ENCODE results near the gene TAGLN3.

The TAGLN3 gene

DNA sequence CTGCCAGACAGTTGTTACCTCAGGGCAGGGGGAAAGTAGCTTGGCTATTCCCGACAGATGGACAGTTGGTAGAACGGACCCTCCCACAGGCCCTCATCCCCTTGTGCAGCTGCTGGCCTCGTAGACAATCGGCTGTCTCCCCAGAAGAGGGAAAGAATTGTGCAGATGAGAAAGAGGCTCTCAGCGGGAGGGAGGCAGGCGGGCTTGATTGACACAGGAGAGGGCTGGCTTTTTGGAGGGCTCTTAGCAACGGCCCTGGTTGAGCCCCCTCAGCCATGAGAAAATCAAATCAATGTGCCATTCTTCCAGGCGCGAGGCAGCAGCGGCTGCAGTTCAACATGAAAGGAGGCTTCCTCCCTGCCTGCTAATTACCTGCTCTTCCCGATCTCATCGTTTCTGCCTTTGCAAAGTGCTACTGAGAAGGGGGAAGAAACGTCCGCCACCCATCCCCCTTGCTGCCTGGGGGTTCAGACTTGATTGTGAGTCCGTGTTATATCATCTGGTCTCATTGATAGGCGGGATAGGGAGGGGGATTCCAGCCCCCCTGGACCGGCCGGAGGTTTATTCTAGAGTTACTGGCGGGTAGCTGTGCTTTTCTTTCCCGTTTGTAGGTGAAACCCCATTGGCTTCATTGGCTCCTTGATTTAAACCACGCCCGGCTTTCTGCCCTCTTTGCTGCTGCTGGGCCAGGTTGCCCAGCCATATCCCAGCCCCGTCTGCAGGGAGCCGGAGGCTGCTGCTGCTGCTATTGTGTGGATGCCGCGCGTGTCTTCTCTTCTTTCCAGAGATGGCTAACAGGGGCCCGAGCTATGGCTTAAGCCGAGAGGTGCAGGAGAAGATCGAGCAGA, at the start of gene TAGLN3:
TSS of gene TAGLN3 (plus strand) at position 287 of the 848 bp plus-strand sequence. CDS start at position 788, 501 bp downstream.
- Histone ChIP-seq H3K27me3 (peaks cover 48% of the 10 kb centered on the region), H3K9me3 (no peaks in the 10 kb centered on the region), H3K4me3 (0 out of 2 replicates have a peak within 1 kb of the TSS, but pooled peaks have one; percentile 6), H3K9ac (no peak within 1 kb of the TSS), H3K27ac (no peak within 1 kb of the TSS), H3K36me3 (no peaks in the 10 kb centered on the region), H3K4me1 (peaks cover 14% of the 10 kb centered on the region), H3K4me2 (peak within 1 kb of the TSS; percentile 31), H4K20me1 (peaks cover 10% of the 10 kb centered on the region; the same call in 1 of the 2 replicates)
- no peak for TF ChIP-seq Cebpa-rat (IDR thresholded peaks at IDR 0.05)

DNA sequence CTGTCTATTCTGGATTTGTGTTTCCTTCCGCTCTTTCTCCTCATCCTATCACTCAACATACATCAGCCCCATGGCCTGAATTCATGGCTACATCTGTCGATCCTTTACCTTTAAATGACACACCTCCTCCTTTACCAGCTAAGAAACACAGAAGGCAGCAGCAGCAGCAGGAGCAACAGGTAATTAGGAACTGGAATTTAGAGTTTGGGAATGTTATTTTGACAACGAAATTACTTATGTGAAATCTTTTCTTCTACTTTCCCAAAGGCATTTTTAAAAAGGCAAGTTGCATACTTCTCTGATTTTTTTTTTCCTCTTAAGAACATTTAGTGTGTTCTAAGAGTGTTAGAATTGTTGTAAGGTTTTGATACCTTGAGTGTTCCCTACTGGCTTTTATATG, 49.0 kb upstream of the TAGLN3 start:
- Histone ChIP-seq H3K9me3 (no peaks in the 10 kb centered on the region), H3K4me3 (no peak overlapping the region), H4K20me1 (no peaks in the 10 kb centered on the region), H3K27me3 (no peaks in the 10 kb centered on the region), H3K4me1 (no peaks in the 10 kb centered on the region), H3K9ac (no peak overlapping the region), H3K4me2 (no peak overlapping the region), H3K27ac (no peak overlapping the region), H3K36me3 (peaks cover 15% of the 10 kb centered on the region; the same call in 1 of the 2 replicates)
- TF ChIP-seq Cebpa-rat (IDR thresholded peaks at IDR 0.05), result no peak

DNA sequence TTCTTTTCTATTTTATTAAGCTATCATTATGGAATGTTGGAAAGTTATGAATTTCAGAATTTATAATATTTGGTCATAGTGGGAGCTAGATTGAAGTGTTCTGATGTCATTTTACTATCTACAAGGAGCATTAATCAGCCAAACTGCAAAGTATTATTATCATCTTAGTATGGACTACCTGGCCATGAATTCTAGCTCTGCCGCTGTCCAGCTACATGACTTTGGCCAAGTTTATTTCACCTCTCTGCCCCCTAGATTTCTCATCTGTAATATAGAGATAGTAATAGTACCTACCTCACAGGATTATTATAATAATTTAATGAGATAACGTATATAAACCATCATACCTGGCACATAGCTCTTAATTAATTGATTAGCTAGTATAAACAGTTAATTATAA, 47.7 kb upstream of the TAGLN3 start:
- no peak for TF ChIP-seq Cebpa-rat (IDR thresholded peaks at IDR 0.05)
- Histone ChIP-seq H3K4me1 (no peaks in the 10 kb centered on the region), H3K9me3 (no peaks in the 10 kb centered on the region), H3K4me3 (no peak overlapping the region), H3K4me2 (no peak overlapping the region), H3K9ac (no peak overlapping the region), H3K36me3 (peaks cover 15% of the 10 kb centered on the region; the same call in 1 of the 2 replicates), H4K20me1 (no peaks in the 10 kb centered on the region), H3K27me3 (no peaks in the 10 kb centered on the region), H3K27ac (no peak overlapping the region)

DNA sequence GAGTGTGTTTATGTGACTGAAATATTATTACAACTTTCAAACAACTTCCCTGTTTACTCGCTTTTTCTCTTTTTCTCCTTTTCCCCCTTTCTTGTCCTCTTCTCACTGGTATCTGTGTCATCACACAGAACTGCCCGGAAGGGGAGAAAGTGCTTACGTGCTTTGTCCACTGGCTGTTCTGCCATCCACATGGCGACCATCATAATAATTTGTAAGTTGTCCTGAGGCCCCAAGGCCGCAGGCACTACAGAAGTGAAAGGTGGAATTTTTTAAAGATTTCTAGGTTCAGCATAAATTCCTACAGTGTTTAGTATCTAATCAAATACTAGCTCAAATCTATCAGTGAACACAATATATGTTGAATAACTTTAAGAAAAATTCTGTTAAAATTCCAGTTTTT, 46.6 kb upstream of the TAGLN3 start:
- Histone ChIP-seq H3K9ac (no peak overlapping the region), H3K27ac (no peak overlapping the region), H3K4me3 (no peak overlapping the region), H3K4me1 (no peaks in the 10 kb centered on the region), H3K9me3 (no peaks in the 10 kb centered on the region), H3K4me2 (no peak overlapping the region), H3K36me3 (peaks cover 15% of the 10 kb centered on the region; the same call in 1 of the 2 replicates), H4K20me1 (no peaks in the 10 kb centered on the region), H3K27me3 (no peaks in the 10 kb centered on the region)
- TF ChIP-seq Cebpa-rat (IDR thresholded peaks at IDR 0.05), result no peak

DNA sequence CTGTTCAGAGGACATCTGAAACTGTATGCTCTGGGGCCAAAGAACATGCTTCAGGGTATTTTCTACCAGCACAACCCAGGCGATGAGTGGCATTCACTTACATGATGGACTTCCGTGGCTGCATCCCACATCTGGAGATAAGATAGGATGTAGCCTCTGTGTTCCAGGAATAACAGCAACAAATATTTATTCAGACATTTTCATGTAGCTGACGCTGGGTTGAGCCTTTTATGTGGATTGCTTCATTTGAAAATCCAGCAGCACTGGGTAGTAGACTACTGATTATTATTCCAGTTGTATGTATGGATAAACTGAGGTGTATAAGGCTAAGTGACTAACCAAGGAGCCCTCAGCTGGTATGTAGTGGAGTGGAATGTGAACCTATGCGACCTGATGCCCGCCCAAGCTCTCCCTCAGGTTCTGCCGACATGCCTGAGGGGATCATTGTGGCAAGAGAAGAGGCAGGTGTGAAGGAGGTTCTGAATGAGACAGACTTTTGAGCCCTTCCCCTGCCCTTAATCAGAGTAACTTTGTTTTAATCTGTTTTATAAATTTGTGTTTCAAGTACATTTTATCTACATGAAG, 45.8 kb upstream of the TAGLN3 start:
- Histone ChIP-seq H3K36me3 (peaks cover 15% of the 10 kb centered on the region; the same call in 1 of the 2 replicates), H4K20me1 (no peaks in the 10 kb centered on the region), H3K27me3 (no peaks in the 10 kb centered on the region), H3K27ac (no peak overlapping the region), H3K4me2 (no peak overlapping the region), H3K9me3 (no peaks in the 10 kb centered on the region), H3K4me3 (no peak overlapping the region), H3K4me1 (no peaks in the 10 kb centered on the region), H3K9ac (no peak overlapping the region)
- TF ChIP-seq Cebpa-rat (IDR thresholded peaks at IDR 0.05), result no peak

DNA sequence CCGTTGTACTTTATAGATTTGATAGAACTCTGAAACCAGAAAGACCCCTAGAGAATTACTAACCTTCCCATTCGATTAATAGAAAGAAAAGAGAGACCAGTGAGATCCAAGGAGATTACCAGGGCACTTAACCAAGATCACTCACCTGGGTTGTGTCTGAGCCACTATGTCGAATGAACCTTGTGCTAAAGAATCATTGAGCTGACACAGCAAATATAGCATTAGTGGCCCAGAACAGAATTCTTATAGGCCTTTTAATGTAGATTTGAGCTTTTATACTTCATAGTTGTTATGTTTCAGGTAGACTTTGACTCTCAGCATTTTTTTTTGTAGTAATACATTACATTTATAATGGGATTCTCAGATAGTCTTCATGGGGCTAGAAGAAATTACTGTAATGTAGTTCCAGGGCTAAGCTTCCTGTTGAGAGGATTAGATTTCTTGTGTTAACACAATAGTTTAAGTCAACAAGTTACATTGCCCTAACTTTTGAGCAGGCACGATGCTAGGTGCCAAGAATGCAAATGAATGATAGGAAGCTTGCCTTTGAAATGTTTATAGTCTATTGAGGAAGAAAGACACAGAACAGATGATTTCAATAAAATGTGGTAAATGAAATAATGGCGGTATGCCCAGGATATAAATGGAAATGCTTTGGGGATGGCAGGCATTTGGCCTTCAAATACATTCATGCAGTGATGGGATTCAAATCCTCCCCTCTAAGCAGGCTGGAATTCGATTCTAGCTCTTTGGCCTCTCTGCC, 44.3 kb upstream of the TAGLN3 start:
- Histone ChIP-seq H3K4me2 (no peak overlapping the region), H3K4me1 (no peaks in the 10 kb centered on the region), H3K36me3 (peaks cover 15% of the 10 kb centered on the region; the same call in 1 of the 2 replicates), H4K20me1 (no peaks in the 10 kb centered on the region), H3K9me3 (no peaks in the 10 kb centered on the region), H3K9ac (no peak overlapping the region), H3K27ac (no peak overlapping the region), H3K27me3 (no peaks in the 10 kb centered on the region), H3K4me3 (no peak overlapping the region)
- TF ChIP-seq Cebpa-rat (IDR thresholded peaks at IDR 0.05), result no peak

DNA sequence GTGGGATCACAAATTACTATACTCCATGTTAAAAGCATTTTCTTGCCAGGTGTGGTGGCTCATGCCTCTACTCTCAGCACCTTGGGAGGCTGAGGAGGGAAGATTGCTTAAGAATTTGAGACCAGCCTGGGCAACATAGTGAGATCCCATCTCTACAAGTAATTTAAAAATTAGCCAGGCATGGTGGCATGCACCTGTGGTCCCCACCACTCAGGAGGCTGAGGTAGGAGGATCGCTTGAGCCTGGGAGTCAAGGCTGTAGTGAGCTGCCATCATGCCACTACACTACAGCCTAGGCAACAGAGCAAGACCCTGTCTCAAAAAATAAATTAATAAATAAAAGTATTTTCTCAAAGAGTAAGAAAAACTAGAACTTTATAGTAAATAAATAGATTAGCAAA, 42.8 kb upstream of the TAGLN3 start:
- no peak overlapping the region for H3K4me3 ChIP-seq
- H4K20me1 ChIP-seq, result no peaks in the 10 kb centered on the region
- no peaks in the 10 kb centered on the region for H3K4me1 ChIP-seq
- H3K9ac ChIP-seq, result no peak overlapping the region
- no peak overlapping the region for H3K4me2 ChIP-seq
- H3K27me3 ChIP-seq, result no peaks in the 10 kb centered on the region
- no peaks in the 10 kb centered on the region for H3K9me3 ChIP-seq
- no peak for TF ChIP-seq Cebpa-rat (IDR thresholded peaks at IDR 0.05)
- H3K27ac ChIP-seq, result no peak overlapping the region
- peaks cover 15% of the 10 kb centered on the region; the same call in 1 of the 2 replicates for H3K36me3 ChIP-seq

DNA sequence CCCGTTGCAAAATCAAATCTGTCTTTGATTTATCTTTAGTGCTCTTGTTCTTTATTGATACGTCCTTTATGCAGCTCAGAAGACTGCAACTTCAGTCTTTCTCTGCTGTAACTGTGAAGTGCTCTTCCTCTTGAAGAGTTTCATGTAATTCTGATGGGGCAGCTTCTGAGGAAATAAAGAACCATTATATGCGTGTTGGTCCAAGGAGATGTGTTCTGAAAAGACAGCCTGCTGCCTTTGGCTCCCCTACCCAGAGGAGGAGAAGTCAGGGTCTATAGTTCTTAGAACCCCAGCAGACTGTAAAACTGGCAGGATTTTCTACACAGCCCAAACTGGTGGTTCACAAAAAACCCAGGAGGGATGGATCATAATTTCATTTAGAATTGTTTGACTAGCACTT, 42.3 kb upstream of the TAGLN3 start:
- H3K36me3 ChIP-seq, result peaks cover 15% of the 10 kb centered on the region; the same call in 1 of the 2 replicates
- H3K27ac ChIP-seq, result no peak overlapping the region
- no peak overlapping the region for H3K9ac ChIP-seq

DNA sequence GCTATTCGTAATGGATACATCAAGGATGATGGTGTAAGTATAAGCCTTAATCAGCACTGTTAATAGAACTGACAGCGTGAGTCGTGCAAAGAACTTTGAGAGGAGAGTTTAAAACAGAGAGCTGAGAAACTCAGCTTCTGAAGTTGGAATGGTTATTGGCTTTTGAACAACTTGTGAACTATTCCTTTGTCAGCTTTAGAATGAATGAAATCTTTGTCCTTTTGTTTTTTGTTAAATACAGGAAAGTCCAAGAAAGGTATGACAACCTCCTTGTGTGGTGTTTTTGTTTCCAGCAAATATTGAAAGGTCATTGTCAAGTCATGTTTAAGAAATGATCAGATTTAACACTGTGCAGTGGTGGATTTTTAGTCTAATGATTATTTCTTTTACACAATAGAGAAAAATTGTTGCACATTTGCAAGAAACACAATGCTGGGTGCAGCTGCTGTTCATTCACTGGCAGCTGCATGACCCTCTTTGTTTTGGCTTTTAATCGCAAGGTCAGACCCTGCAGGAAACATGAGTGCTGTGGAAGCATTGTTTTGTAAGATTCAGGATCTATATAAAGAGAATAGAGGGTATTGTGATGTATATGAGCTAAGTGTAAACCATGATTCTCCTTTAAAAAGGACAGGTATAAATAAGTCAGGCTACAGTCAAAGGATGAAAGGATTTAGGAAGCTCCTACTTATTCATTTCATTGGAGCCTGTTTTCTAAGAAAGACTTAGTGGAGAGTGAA, 41.6 kb upstream of the TAGLN3 start:
- H3K9me3 ChIP-seq, result no peaks in the 10 kb centered on the region
- H3K27me3 ChIP-seq, result no peaks in the 10 kb centered on the region
- H3K36me3 ChIP-seq, result peaks cover 15% of the 10 kb centered on the region; the same call in 1 of the 2 replicates
- no peak for TF ChIP-seq Cebpa-rat (IDR thresholded peaks at IDR 0.05)
- no peaks in the 10 kb centered on the region for H4K20me1 ChIP-seq
- H3K27ac ChIP-seq, result no peak overlapping the region
- H3K4me2 ChIP-seq, result no peak overlapping the region
- H3K9ac ChIP-seq, result no peak overlapping the region
- H3K4me1 ChIP-seq, result no peaks in the 10 kb centered on the region
- no peak overlapping the region for H3K4me3 ChIP-seq

More for the DNA sequence above, 42.3 kb upstream of the TAGLN3 start:
- H3K4me2 ChIP-seq, result no peak overlapping the region
- no peaks in the 10 kb centered on the region for H3K27me3 ChIP-seq
- H4K20me1 ChIP-seq, result no peaks in the 10 kb centered on the region
- H3K4me3 ChIP-seq, result no peak overlapping the region
- TF ChIP-seq Cebpa-rat (IDR thresholded peaks at IDR 0.05), result no peak
- no peaks in the 10 kb centered on the region for H3K4me1 ChIP-seq
- no peaks in the 10 kb centered on the region for H3K9me3 ChIP-seq
